GM19468 (cell line): ENCODE data around the gene ASAP2.
"Not testable (repeated sequence)": the region's sequence is repeated elsewhere in the genome, so short reads cannot be mapped to it uniquely, and the experiment has no call there.

Experiments used
- ATAC-seq: cut with Tn5 transposase; IDR thresholded peaks from one replicate; pipeline ENCODE4 v1.9.1; 2021; ENCODE audit warnings: mild to moderate bottlenecking, moderate library complexity, moderate number of reproducible peaks; ENCODE audit not compliant: unreplicated experiment; ENCODE audit errors: extremely low read depth

ASAP2 gene

DNA sequence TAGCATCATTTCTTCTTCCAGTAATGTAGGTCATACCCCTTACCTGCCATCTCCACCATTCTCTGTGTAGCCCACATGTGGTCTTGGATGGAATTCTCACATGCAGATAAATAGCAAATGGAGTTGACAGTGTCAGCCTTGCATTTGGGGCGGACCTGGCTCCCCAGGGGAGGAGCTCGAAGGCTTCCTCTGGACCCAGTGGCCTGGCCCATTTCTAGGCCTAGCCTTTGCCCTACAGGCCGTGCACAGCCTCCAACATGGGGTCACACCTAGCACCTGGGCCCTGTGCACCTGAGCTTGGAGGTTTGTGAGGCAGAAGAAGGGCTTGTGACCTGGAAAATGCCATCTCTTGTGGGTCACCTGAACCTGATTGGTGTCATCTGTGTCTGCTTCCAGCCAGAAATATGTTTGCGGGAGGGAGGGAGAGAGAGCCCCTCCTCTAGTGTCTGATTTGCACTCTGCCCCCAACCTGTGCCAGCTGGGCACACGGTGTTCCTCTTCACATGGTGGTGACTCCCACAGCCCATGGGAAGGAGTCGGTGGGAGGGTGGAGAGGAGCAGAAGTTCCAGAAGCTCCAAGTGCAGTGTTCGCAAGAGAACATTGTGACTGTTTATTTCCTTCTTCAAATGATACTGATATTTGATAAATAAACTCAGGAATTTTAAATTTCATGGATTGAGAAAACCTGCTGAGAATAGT lies 183.7 kb downstream of the ASAP2 start:
- no peak for ATAC-seq

DNA sequence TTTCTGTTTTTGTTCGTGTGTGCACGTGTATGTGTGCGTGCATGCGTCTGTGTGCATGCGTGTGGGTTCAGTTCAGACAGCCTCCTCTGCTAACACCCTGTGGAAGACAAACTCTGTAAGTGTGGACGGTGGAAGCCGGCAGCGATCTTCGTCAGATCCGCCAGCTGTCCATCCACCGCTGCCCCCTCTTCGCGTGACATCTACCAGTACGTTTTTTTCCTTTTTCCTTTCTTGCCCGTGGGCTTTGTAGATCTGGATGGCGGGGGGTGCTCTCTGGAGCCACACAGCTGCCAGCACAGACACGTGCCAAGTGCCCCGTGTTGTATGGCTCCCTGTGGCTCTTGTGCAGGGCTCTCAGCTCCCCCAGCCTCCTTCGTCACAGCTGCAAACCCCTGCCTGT lies 184.4 kb downstream of the ASAP2 start:
- no peak for ATAC-seq

DNA sequence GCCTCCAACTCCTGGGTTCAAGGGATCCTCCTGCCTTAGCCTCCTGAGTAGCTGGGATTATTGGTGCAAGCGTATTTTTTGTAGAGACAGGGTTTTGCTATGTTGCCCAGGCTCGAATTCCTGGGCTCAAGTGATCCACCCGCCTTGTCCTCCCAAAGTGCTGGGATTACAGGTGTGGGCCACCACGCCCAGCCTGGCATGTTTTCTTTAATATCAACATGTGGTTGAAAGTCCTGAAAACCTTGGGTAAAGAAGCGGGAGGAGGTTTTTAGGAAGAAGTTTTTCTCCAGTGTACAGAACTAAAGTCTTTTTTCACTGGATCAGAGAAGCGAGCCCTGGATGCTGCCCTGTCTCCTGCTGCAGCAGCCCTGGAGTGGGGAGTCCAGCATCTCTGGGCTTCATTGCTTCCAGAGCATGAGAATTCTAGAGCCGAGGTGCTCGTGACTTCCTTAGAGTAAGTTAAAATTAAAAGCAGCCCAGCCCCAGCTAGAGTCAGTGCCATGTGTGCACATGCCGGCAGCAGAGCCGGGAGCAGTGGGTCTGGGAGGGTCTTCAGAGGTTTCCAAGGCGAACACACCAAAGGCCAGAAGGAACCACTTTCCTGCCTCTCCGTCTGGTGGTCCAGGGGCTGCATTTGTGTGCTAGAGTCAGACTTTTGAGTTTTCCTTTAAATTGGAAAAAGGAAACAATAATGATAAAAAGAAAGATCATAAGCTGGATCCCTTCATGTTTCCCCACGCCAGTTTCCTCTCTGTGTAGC lies 185.5 kb downstream of the ASAP2 start:
- ATAC-seq: no peak

DNA sequence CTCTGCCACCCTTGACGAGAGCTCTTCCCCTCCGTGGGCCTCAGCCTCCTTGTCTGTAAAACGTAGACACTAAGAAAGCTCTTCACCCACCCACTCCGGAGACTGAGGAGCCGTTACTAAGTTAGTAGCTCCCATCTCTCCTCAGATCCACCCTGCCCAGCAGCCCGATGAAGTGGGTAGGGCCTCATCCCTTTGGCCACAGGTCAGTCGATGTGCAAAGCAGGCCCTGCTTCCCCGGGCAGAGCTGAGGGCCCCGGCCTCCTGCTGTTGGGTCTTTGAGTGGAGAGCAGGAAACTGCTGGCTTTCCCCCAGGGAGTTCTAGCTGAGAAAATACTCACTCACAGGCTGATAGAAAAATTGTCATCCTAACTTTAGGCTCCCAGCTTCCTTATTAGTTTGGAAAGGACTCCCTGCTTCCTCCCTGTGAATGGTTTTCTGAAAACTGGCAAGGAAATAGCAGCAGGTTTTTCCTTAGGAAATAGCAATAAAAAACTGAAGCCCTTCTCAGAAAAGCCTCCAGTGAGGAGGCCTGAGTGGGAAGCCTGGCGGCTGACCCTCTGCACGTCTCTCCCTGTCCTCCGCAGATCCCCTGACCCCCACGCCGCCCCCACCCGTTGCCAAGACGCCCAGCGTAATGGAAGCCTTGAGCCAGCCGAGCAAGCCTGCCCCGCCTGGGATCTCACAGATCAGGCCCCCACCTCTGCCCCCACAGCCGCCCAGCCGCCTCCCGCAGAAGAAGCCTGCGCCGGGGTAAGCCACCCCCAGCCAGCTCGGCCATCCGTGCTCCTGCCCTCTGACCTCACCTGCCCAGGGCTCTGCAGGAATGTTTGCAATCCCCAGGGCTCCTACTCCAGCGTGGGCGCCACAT lies 186.5 kb downstream of the ASAP2 start:
- no peak for ATAC-seq

DNA sequence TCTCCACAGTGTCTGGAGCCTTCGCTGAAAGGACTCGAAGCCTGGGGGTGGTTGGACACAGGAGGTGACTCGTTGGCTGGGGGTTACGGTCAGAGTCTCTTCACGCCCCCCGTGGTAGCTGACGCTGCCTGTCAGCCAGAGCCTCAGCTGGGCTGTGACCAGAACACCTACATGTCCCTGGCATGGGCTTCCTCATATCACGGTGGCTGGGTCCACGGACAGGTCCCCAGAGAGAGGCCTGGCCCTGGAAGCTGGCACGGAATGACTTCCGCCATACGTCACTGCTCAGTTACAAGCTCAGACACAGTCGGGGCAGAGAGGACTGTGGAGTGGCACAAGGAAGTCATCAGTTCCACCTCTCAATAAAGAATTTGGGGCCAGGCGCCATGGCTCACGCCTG lies 188.2 kb downstream of the ASAP2 start:
- ATAC-seq: no peak

DNA sequence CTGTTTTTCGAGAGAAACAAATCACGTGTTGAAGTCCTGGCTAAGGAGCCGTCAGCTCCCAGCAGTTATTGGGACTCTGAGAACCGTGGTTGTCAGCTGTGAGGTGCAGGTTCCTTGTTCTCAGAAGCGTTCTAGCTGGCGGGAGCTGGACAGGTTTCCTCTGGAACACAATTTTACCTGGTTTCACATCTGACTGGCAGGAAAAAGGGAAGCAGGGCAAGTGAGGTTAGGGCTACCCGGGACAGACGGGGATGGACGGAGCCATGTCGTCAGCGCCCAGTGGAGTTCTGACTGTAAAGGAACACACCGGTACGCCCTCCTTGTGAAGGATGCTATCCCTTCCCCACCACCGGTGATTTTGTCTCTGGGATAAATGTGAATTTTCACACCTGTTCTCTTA lies 190.6 kb downstream of the ASAP2 start:
- no peak for ATAC-seq

DNA sequence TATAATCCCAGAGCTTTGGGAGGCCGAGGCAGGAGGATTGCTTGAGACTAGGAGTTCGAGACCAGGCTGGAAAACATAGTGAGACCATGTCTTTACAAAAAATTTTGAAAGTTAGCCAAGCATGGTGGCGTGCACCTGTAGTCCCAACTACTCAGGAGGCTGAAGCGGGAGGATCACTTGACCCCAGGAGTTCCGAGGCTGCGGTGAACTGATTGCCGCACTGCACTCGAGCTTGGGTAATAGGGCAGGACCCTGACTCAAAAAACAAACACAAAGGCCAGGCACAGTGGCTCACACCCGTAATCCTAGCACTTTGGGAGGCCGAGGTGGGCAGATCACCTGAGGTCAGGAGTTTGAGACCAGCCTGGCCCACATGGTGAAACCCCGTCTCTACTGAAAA lies 191.6 kb downstream of the ASAP2 start:
- not testable (repeated sequence) for ATAC-seq

DNA sequence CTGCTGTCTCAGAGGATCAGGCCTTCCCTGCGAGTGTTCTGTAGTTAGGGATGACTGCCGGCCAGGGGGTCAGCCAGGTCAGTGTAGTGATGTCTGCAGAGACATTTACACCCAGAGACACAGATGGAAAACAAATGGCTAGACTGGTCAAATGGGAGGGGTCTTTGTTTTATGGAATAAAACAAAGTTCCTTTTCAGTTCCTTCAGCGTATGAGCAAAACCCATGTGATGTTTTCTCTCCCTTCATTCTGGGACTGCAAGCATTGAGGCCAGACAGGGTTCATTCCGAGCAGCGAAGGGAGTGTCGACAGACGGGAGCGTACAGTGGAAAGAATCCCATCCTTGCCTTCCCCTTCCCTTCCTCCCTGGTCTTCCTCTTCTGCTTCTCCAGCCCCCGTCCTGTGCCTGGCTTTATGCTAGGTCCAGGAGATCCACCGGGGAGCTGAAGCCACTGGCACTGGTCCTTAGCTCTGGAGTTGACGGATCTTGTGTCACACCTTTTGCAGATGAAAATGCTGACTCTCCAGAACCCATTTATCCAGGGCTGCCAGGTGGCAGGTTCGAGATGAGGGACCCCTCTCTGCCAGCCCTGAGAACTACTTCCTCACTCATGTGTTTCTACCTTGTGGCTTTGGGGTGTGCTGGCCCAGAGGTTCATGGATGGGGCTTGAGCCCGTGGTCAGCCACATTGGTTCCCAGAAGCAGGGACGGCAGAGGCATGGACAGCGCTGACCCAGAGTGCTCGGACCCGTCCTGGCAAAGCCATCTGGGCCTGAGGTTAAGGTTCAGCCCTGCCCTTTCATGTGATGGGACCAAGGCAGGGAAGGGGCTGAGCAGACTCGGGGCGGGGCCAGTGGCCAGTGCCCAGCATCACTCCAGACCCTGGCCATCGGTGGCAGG lies 192.5 kb downstream of the ASAP2 start:
- ATAC-seq: no peak

DNA sequence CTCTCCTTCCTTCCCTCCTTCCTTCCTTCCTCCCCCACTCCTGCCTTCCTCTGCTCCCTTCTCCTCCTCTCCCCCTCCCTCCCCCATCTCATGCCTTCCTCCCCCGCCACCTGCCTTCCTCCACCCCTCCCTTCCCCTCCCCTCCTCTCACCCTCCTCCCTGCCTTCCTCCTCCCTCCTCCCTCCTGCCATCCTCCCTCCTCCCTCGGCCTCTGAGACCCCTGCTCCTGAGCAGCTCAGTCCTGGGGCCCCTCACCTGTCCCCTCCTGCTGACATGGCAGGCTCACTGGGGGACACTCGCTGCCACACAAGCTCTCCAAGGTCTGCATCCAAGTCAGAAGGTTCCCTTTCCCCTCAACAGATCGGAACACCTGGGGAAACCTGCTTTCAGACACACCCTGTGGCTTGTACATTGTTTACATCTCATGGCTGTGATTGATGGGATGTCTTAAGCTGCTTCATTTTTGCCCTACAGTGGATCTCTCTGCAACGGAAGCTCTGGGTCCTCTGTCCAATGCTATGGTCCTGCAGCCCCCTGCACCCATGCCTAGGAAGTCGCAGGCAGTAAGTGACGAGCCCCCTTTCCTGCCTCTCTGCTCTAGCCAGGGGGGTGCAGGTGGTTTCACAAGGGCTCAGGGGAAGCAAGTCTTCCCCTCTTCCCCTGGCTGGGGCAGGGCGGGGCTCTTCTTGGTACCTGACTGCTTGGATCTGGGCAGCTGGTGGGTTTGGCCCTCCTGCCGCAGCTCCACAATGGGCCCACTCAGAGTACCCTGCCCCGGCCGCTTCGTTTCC lies 193.9 kb downstream of the ASAP2 start:
- no peak for ATAC-seq

DNA sequence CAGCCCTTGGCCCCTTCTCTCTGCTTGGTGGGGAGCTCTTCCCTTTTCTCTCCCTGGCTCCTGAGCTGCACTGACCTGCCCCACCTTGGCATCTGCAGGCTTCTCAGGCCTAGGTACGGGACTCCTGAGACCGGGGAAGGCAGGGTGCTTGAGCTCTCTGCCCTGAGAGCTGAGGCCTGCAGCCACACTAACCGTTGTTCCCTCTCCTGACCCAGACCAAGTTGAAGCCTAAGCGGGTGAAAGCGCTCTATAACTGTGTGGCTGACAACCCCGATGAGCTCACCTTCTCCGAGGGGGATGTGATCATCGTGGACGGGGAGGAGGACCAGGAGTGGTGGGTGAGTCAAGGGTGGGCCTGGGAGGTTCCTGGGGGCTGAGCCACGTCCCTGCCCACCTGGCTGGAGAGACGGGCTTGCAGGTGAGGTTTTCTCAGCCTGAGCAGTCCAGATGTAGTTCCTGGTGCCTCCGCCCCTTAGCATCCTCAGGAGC lies 194.5 kb downstream of the ASAP2 start:
- no peak for ATAC-seq

DNA sequence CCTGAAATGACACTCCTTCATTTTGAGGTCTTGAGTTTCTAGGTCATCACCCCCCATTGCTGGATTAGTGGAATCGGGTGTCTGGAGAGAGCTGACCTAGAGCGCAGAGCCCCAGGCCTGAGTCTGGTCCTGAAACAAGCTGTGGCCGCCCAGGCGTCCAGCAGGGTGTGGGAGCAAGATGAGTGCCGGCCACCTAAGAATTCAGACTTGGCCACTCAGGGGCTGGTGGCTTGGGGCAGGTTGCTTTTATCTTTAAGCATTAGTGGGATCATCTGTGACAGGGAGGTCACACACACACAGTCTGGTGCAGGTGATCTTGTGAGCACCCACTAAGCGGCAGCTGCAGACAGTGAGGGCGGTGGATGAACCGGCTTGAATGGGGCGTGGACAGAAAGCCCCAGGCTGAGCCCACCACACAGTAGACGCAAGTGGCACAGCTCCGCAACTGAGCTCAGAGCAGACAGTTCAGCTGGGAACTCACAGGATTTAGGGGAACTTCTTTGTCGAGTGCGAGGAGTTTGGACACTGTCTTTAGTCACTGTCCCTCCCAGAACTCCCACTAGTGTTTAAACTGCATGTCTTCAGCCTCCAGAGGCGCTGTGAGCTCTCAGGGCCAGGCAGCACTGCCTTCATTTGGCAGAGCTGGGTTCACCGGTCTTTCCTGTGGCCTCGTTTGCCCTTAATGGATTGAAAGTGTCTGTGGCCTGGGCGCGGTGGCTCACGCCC lies 195.2 kb downstream of the ASAP2 start:
- no peak for ATAC-seq

DNA sequence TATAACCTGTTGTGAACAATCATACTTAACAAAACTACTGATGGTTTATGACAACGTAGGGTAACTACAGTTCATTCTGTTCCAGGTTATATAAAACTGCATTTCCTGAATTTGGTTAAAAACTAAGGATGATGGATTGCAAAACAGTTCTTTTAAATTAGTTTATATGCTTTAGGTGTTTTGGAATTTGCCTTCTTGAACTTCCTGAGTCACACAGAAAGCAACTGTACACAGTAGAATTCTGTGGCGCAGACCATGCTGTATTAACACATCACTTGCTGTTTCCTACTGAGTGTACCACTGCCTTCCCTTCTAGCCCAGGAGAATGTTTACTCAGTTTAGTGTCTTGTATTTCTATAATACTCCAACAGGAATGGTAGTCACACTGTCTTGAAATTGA lies 197.3 kb downstream of the ASAP2 start:
- ATAC-seq: no peak

DNA sequence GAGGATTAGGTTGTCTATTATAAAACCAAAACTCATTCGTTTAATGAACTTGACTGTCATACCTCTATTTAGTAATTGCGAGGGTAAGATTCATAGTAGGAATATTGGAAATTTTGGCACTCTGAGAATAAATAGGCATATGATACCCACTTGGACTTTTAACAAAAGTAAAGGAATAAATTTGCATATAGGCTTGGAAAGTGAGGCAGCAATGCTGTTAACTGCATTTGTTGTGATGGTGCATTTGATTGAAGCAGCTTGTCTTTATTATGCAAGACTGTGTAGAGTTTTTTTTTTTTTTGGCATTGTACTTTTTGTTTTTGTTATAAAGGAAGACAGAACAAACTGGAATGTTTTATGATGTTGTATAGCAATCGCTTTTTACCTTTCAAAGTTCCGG lies 197.8 kb downstream of the ASAP2 start:
- no peak for ATAC-seq

DNA sequence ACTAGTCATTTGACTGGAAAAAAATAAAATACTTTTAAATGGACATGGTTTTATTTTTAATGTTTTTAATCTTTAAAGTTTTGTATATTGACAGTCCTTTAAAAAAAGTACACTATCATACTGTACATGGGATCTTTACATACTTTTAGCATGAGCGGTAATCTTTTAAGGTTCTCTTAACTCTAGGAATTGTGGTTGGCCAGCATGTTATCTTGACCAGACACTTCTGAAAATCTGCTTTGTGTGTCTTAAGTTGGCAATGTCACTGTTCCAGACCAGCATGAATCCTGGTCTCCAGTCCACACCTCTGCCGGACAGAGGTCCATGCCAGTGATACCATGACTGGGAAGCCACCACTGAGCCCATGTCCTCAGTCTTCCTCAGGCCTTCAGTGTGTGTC lies 199.0 kb downstream of the ASAP2 start:
- ATAC-seq: no peak

DNA sequence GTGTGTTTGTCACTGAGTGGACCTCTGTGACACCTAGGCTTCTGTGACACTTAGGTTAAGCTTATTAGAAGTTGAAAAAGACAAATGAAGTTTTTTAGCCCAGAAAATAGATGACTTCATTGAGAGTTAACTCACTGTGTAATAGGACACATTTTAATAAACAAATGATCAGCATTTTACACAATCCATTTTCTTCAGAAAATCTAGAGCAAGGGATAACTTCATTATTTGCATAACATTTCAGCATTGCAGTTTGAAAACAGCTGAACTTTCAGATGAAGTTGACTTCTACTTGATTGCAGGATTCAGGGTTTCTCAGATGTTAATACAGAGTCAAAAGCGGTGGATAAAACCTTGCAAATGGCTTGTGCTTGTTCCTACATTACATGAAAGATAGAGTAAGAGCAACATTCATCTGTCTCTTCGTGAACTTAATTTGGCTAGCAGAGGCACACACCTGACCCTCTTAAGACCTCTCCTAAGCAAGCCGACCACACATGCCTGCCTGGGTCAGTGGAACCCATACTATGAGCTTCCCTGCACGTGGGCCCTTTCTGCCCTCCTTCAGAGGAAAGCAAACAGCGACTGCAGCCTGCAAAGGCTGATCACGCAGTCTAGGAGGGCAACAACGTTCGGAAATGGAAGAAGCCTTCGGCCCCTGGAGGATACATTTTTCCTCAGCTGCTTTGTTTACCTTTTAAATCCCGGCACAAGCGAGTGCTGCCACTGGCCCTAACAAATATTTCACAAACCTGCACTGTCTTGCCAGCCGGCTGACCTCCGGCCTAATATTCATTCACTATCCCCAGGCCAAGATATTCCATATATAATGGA lies 200.1 kb downstream of the ASAP2 start:
- no peak for ATAC-seq

DNA sequence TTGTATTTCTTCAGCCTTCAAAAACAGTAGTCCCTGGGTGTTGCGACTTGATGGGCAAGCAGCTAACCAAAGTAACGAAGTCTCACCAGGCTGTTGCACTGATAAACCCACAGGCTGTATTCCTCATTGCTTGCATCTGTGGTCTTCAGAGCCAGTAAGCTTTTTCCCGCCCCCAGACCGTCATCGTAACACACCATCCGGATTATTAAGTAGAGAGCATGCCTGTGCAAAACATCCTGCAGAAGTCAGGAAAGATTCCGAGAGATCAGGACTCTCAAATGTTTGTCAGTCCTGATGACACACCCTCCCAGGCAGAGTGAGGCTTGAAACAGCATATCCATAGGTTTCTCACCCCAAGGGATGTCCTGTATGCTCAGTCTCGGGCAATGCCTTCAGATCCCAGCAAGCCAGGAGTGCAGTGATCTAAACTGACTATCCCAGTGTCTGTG lies 200.8 kb downstream of the ASAP2 start:
- no peak for ATAC-seq

DNA sequence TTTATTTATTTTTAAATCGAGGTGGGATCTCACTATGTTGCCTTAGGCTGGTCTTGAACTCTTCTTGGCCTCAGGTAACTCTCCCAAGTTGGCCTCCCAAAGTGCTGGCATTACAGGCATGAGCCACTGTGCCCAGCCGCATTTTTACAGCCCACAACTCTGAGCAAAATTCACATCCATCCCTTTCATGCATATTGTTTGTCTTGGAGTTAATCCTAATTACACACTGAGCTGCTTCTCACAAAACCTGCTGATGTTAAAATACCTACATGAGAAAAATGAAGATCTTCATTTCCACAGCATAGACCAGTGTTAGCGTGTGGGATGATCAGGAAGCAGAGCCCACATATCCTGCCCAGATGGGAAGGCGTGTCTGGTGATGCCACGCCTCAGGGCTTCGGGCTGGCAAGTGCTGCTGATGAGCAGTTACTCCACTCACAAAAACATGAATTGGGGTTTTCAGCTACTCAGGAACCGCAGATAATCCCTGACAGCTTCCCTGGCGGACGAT lies 202.1 kb downstream of the ASAP2 start:
- no peak for ATAC-seq
